ENCODE data around the gene CAB39.

Gene CAB39

DNA sequence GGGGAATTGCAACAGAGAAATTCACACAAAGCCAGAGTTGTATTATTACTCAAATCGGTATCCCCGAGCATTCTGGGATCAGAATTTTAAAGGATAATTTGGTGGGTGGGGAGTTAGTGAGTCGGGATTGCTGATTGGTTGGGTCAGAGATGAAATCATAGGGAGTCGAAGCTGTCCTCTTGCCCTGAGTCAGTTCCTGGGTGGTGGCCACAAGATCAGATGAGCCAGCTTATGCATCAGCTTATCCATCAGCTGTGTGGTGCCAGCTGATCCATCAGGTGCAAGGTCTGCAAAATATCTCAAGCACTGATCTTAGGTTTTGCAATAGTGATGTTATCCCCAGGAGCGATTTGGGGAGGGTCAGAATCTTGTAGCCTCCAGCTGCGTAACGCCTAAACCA, 117.8 kb downstream of the CAB39 start:
- TF ChIP-seq, protein P1, sequence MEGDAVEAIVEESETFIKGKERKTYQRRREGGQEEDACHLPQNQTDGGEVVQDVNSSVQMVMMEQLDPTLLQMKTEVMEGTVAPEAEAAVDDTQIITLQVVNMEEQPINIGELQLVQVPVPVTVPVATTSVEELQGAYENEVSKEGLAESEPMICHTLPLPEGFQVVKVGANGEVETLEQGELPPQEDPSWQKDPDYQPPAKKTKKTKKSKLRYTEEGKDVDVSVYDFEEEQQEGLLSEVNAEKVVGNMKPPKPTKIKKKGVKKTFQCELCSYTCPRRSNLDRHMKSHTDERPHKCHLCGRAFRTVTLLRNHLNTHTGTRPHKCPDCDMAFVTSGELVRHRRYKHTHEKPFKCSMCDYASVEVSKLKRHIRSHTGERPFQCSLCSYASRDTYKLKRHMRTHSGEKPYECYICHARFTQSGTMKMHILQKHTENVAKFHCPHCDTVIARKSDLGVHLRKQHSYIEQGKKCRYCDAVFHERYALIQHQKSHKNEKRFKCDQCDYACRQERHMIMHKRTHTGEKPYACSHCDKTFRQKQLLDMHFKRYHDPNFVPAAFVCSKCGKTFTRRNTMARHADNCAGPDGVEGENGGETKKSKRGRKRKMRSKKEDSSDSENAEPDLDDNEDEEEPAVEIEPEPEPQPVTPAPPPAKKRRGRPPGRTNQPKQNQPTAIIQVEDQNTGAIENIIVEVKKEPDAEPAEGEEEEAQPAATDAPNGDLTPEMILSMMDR (IDR thresholded peaks at IDR 0.05; ENCODE audit: low read depth, low read length) = no peak
- H3K4me3 ChIP-seq (replicated peaks in 1 of 2; ENCODE audit: low read depth in 2 of 2, low read length in 2 of 2) = no peak overlapping the region
- peak in 1 of 2 donors; percentile 48 for DNase-seq (ENCODE audit: low read depth in 2 of 2)

DNA sequence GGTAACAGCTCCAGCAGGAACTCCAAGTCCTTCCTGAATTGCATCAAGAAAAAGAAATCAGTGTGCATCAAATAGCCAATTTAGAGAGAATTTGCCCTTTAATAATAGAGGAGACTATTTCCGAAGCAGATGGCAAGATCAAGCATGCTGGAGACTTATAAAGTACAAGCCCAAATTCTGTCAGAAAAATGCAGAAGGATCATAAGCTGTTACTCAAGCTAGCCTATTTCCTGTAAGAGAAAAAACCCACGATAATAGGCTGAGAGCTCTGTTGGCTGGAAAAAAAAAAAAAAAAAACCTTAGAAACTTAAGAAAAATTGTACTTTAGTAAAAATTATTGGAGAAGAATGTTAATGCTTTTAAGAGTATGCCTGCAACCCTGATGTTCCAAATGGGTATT, 127.7 kb downstream of the CAB39 start:
- DNase-seq (ENCODE audit: low read depth in 2 of 2) = peak in 1 of 2 donors; percentile 8
- TF ChIP-seq, protein P1 (IDR thresholded peaks at IDR 0.05; ENCODE audit: low read depth, low read length) = no peak
- no peak overlapping the region for H3K4me3 ChIP-seq (replicated peaks in 1 of 2; ENCODE audit: low read depth in 2 of 2, low read length in 2 of 2)

DNA sequence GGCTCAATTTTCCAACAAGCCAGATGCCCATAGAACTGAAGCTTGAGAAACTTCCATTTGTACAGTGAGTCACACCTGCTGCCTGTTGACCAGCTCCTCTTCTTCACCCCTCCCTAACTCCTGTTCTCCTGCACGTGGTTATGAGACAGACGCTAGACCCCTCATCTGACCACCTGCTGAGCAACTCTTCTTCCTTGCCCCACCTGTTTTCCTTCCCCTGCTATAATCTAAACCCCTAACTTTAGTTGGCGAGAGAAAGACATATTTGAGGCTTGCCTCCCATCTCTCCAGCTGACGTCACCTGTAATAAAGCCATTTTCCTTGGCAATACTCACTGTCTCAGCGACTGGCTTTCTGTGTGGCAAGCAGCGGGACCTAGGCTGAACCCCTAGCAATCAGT, 129.8 kb downstream of the CAB39 start:
- no peak for DNase-seq (ENCODE audit: low read depth in 2 of 2)
- TF ChIP-seq, protein P1 (IDR thresholded peaks at IDR 0.05; ENCODE audit: low read depth, low read length) = no peak
- no peak overlapping the region for H3K4me3 ChIP-seq (replicated peaks in 1 of 2; ENCODE audit: low read depth in 2 of 2, low read length in 2 of 2)

DNA sequence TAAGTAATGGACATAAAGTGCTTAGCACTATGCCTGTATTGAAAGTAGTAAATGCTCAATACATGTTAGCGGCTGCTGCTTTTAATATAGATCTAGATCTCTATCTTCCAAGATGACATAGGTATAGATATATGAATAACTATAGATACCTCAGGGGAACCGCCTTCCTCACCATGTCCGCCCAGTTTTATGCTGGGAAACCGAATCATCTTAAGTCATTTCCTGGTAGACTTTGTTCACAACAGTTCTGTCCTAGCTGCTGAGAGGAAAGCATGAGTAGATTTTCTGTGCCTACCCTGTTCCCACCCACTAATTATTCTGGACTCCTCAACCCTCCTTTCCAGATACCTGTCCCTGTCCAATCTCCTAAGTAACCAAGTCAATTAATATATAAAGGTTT, 130.5 kb downstream of the CAB39 start:
- TF ChIP-seq, protein P1 (IDR thresholded peaks at IDR 0.05; ENCODE audit: low read depth, low read length) = no peak
- H3K4me3 ChIP-seq (replicated peaks in 1 of 2; ENCODE audit: low read depth in 2 of 2, low read length in 2 of 2) = no peak overlapping the region
- DNase-seq (ENCODE audit: low read depth in 2 of 2) = no peak

DNA sequence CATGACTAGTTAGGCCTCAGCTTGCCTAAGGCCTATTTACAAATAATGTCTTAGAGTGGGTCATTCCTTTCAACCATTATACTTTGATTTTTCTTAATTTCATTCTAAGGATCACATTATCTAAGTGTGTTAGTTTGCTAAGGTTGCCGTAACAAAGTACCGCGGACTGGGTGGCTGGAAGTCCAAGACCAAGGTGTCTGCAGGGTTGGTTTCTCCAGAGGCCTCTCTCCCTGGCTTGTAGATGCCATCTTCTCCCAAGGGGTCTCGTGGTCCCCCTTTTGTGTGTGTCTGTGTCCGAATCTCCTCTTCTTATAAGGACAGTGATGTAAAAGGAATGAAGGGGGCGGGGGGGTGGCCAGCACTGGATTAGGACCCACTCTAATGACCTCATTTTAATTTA, 133.7 kb downstream of the CAB39 start:
- DNase-seq (ENCODE audit: low read depth in 2 of 2) = no peak
- H3K4me3 ChIP-seq (replicated peaks in 1 of 2; ENCODE audit: low read depth in 2 of 2, low read length in 2 of 2) = no peak overlapping the region
- TF ChIP-seq, protein P1 (IDR thresholded peaks at IDR 0.05; ENCODE audit: low read depth, low read length) = no peak

DNA sequence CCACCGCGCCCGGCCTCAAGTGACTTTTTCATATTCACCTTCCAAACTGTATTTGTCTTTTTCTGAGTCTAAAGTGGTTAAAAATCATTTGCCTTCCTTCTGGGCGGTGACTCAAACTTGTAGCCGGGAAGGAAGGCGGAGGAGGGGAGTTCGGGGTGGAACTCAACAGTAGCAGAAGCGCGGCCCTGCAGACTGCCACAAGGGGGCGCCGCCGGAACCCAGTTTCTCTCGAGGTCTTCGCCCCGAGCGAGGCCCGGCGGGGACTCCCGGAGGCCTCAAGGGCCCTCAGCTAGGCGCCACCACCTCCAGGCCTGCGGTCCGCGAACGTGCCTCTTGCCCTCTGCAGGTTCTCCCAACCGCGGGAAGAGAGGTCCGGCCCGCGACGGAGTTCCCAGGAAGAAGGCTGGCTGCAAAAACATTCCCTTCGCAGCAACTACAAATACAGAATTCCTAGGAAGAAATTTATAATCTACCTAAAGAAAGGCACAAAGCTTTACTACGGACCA, 135.3 kb downstream of the CAB39 start:
- no peak overlapping the region for H3K4me3 ChIP-seq (replicated peaks in 1 of 2; ENCODE audit: low read depth in 2 of 2, low read length in 2 of 2)
- TF ChIP-seq, protein P1 (IDR thresholded peaks at IDR 0.05; ENCODE audit: low read depth, low read length) = peak; percentile 98
- DNase-seq (ENCODE audit: low read depth in 2 of 2) = peak; percentile 87 to 89
